GM18505 (cell line): ENCODE data around the gene CARMIL1.
"Not testable (repeated sequence)": the region's sequence is repeated elsewhere in the genome, so short reads cannot be mapped to it uniquely, and the experiment has no call there.

Source experiments
- ATAC-seq: cut with Tn5 transposase; IDR thresholded peaks from one replicate; pipeline ENCODE4 v1.9.1; 2021; ENCODE audit not compliant: unreplicated experiment
- POLR2A ChIP-seq: IDR thresholded peaks from 4 replicates; pipeline ENCODE4 v1.6.1; 2011; ENCODE audit warnings: borderline replicate concordance; ENCODE audit not compliant: insufficient read depth, insufficient read length; ENCODE audit errors: extremely low read depth

Gene CARMIL1

DNA sequence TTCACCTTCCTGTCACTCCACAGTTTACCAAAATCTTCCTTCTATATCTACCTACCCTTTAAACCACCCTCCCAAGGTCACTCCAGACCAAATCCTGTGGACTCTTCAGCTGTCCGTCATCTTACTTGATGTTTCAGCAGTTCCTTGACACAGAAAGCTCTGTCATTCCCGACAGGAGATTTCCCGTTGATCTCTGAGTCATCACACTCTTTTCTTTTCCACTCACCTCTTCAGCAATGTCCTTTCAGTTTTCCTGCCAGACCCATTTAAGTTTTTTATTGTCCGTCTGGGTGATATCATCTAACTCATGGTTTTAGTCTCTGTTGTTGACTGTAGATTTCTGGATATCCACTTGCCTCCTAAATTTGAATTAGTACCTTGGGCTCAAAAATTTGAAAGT, 302.9 kb downstream of the CARMIL1 start:
- TF ChIP-seq POLR2A, result no peak
- ATAC-seq, result no peak

DNA sequence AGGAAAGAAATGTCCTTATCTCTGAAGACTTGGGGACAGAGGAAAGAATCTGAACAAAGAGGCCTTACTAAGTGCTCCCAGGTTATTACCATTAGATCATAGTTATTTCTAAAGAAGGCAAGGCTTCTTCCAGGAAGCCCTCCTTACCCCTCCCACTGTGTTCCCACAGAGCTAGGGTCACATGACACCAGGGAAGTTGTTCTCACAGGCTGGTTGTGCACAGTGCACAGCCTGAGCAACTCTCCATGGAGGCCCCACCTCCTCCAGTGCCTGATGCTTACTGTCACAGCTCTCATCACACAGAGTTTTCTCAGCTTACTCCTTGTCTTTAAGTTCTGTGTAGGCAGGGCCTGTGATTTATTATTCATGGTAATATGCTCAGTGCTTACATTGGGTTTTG, 303.9 kb downstream of the CARMIL1 start:
- TF ChIP-seq POLR2A, result no peak
- no peak for ATAC-seq

DNA sequence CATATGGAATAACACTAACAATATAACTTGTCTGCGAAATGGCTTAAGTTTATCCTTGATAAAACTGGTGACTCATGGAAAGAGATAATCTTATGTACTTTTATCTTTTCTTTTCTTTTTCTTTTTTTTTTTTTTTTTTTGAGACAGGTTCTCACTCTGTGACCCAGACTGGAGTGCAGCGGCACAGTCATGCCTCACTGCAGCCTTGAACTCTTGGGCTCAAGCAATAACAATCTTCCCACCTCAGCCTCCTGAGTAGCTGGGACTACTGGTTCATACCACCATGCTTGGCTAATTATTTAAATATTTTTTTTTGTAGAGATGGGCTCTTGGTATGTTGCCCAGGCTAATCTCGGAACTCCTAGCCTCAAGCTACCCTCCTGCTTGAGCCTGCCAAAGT, 304.7 kb downstream of the CARMIL1 start:
- no peak for TF ChIP-seq POLR2A
- ATAC-seq, result no peak

DNA sequence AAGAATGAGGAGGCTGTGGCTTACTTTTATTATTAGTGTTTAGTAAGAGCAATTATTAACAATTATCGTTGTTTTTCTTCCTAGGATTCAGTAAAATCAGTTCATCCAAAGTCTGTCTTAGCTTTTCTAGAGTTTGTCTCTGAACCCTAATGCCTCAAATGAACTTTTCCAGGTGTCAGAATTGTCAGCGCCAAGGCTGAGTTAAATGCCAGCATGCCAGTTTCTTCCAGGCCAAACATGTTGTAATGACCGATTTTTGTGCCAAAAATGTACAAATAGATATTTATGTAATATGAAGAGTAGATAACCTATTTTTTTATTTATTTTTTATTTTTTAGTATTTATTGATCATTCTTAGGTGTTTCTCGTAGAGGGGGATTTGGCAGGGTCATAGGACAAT, 306.1 kb downstream of the CARMIL1 start:
- TF ChIP-seq POLR2A, result no peak
- no peak for ATAC-seq

DNA sequence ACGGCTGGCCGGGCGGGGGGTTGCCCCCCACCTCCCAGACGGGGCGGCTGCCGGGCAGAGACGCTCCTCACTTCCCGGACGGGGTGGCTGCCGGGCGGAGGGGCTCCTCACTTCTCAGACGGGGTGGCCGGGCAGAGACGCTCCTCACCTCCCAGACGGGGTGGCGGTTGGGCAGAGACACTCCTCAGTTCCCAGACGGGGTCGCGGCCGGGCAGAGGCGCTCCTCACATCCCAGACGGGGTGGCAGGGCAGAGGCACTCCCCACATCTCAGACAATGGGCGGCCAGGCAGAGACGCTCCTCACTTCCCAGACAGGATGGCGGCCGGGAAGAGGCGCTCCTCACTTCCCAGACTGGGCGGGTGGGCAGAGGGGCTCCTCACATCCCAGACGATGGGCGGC, 306.9 kb downstream of the CARMIL1 start:
- ATAC-seq, result not testable (repeated sequence)

DNA sequence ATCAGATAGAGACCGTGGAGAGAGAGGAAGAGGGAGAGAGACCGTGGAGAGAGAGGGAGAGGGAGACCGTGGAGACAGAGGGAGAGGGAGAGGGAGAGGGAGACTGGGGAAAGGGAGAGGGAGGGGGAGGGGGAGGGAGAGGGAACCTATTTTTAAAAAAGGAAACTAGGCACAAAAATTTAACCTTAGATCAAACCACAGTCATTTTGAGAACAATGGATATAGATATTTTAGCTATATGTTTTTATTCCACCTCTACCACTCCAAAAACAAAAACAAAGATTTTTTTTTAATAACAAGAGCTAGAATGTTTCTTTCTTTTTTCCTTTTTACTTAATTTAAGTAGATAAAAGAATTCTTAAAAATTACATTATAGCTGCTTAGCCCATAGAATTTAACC, 307.8 kb downstream of the CARMIL1 start:
- no peak for ATAC-seq
- no peak for TF ChIP-seq POLR2A

DNA sequence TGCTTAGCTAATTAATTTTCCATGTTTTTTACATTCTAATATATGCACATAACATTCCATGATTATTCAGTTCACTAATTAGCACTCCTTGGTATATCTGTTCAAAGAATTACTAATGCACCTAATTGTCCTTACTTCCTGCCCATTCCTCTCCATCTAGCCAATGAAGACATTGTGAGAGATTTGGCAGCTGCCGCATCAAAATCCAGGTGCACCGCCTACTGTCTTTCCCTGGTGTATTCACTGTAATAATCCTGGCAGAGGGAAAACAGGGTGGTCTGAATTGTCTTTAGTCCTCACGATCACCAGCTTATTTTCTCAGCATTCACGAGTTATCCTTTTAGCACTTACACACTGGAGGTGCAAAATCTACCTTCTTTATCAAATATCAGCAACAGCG, 311.8 kb downstream of the CARMIL1 start:
- no peak for TF ChIP-seq POLR2A
- ATAC-seq, result no peak

DNA sequence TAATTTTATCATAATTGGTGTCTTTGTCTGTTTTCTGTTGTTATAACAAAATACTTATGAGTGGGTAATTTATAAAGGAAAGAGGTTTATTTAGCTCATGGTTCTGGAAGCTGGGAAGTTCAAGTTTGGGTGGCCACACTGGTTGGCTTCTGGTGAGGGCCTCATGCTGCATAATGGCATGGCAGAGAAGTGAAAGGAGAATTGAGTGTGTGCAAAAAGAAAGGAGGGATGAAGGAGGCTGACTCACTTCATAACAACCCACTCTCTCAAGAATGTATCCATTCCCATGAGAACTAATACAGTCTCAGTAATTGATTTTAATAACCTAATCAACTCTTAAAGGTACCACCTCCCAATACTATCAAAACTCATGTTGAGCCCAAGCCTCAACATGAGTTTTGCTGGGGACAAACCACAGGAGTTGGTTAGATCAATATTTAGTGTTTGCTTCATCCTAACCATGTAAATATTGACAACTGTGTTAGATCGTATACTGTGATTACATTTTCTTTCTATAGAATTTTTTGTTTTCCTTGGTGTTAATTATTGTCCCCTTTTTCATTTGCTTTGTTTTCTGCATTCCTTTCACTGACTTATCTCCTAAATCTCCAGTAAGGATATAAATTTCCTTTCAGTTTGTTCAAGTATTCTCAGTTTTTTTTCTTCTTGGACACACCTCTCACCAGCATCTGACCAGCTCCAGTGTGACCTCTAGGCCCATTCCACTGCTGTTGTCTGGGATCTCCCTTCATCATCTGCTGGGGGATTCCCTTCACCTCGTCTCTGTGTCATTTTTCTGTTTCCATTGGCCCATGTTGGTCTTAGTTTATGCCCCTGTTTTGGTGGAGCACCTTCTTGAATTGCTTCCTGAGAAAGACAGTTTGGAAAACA, 318.0 kb downstream of the CARMIL1 start:
- no peak for TF ChIP-seq POLR2A
- no peak for ATAC-seq

DNA sequence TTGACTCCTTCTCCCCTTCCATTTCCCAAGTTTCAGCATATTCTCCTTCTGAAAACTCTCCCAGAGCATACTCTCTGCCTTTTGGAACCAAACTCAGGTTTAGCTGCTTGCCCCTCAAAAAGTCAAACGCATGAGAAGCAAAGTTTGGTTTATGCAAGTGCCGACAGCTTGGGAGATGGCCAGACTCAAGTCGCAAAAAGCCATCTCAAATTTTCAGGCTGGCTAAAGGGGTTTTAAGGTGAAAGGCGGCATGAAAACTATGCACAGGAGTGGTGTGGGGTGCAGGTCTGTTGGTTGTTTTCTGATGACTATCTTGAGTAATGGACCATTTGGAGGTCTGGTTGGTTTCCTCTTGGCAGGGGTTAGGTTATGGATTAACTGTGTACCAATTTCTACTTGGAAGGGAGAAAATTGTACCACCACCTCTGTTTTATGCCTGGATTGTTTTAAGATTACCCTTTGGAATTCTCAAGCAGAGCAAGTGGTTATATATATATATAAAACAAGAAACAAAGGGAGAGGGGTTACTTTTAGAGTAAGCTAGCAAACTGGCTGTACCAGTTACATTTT, 320.4 kb downstream of the CARMIL1 start:
- ATAC-seq, result no peak

GRCh38 chr6:25601800-25602673, 322.9 kb downstream of the CARMIL1 start:
- no peak for ATAC-seq
- TF ChIP-seq POLR2A, result no peak

More for the DNA sequence above, 320.4 kb downstream of the CARMIL1 start:
- no peak for TF ChIP-seq POLR2A

- no peak for ATAC-seq
- TF ChIP-seq POLR2A, result no peak
Observed at GRCh38 chr6:25602674-25602982, 323.5 kb downstream of the CARMIL1 start.

DNA sequence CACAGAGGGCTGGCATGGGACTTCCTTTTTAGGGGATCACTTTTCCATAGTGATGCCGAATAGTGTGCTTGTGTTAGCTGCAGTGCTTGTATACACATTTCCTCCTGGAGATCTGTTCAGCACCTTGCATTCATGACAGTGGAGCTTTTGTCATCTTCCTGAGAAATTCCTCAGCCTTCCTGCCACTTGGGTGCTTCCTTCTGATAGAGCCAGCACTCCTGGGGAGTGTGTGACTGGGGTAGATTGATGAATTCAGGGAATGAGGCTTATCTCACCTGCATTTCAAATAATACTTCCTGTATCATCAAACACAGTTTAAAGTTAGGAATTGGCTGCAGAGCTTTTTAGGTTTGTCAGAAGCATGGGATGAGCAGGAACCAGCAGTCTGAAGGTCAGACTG, 324.1 kb downstream of the CARMIL1 start:
- no peak for ATAC-seq
- no peak for TF ChIP-seq POLR2A

- TF ChIP-seq POLR2A, result no peak
- ATAC-seq, result no peak
Observed at GRCh38 chr6:25606151-25606550, 327.0 kb downstream of the CARMIL1 start.
